Psoas muscle (tissue), 8 donors: ENCODE data around the gene DAP. TPM values are rescaled to one million over a fixed set of nuclear protein-coding genes. Genes with fewer than 3 reads are reported as not detected.

Experiments
- ATAC-seq, 4 donors: fragments of 200-7000 bp; cut with Tn5 transposase; one replicate each; pipeline ENCODE4 v1.9.1; 2020; ENCODE audit warnings: moderate library complexity in 3 of 4, mild to moderate bottlenecking in 2 of 4
- DNase-seq, 2 donors: peaks; one replicate each; pipeline ENCODE4 v3.0.0-alpha.2; 2020
- H3K27ac ChIP-seq: fragments of 200-600 bp; one replicate; pipeline ENCODE4 v1.8.0; 2022
- H3K27me3 ChIP-seq, 3 donors: fragments of 200-600 bp in 1 of 3; one replicate each; pipeline versions ENCODE4 v1.6.1 to v1.8.0; 2013 to 2022; ENCODE audit warnings: low read length in 2 of 3, mild to moderate bottlenecking in 2 of 3, moderate library complexity in 1 of 3; ENCODE audit not compliant: insufficient read depth in 3 of 3
- H3K36me3 ChIP-seq, 2 donors: fragments of 200-600 bp in 1 of 2; one replicate each; pipeline versions ENCODE4 v1.6.1 to v1.8.0; 2013 to 2022; ENCODE audit warnings: low read depth in 1 of 2, mild to moderate bottlenecking in 1 of 2, moderate library complexity in 1 of 2; ENCODE audit not compliant: insufficient read depth in 1 of 2
- H3K4me1 ChIP-seq: fragments of 200-600 bp; one replicate; pipeline ENCODE4 v1.8.0; 2022
- H3K4me3 ChIP-seq: fragments of 200-600 bp; one replicate; pipeline ENCODE4 v1.8.0; 2022; ENCODE audit warnings: mild to moderate bottlenecking
- H3K9me3 ChIP-seq: fragments of 200-600 bp; one replicate; pipeline ENCODE4 v1.8.0; 2022
- CTCF ChIP-seq: fragments of 200-600 bp; IDR thresholded peaks from one replicate; pipeline ENCODE4 v1.8.0; 2022; ENCODE audit warnings: antibody characterized with exemption
- WGBS, 3 donors: extraction: QIAGEN DNeasy Blood & Tissue Kit; methylation state at CpG; one replicate each; pipeline versions ENCODE4 v1.1.6 to v1.1.7; 2013; 5-methylcytosine and 5-hydroxymethylcytosine counted together
- intact Hi-C, 2 donors: fragments of 100-400 bp; cut with DNase I; formaldehyde crosslinking; loops; one replicate each; pipeline versions ENCODE4 v1.11.0 to v1.14.2; 2022
- polyA plus RNA-seq, 3 donors: library from polyadenylated mRNA; stranded (reverse); fragments of 200-250 nt; gene quantifications; one replicate each; pipeline ENCODE4 v1.2.3, GENCODE V29; 2013
- total RNA-seq, 4 donors: library from RNA; stranded (reverse); fragmentation: NEBNext Ultra II Directional in 2 of 4; extraction: Animal tissue kit (Norgen Biotek cat#: 25700) in 2 of 4; gene quantifications; one replicate each; pipeline versions ENCODE4 v1.2.1 to v1.2.4, GENCODE V29; 2021 to 2023
- donor health status: healthy with polysubstance abuse.
- donor health status: DM: no; HTN: no; CAD: no; lungs with moderate emphysema.
- donor health status: Bipolar disorder and iron deficiency.
- donor health status: healthy.
- donor health status: DM: yes; HTN: yes; CAD: no.
- donor health status: DM: no; HTN: no; CAD: no.
- donor health status: DM: no; HTN: no; CAD: no.
- donor health status: DM: yes; HTN: yes; CAD: no.

DAP gene
- total and polyA plus RNA-seq, 7 donors: 3.6 to 8.1 (median 5.1) TPM

DNA sequence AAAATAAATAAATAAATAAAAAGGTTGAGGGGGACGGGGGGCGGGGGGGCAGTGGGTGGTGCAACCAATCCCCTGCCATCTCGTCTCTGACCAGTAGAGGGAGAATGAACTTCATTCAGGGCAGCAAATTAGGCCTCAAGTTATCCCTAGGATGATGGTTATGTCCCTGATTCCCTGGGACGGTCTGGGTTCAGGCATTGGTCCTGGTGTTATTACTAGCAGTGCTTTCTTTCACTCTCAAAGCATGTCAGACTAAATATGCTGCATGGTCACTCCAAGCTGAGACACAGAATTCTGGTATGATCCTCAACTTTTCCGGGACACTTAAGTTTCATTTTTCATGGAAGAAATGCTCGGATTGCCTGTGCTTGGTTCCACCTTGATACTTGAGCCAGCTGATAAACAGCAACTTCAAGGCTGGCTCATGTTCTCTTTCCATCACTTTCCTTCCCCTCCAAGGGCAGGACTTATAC, 59.4 kb downstream of the DAP start:
- Histone ChIP-seq H3K9me3 (no peaks in the 10 kb centered on the region), H3K27ac (no peak overlapping the region), H3K4me3 (no peak overlapping the region), H3K4me1 (no peaks in the 10 kb centered on the region), H3K27me3 (no peaks in the 10 kb centered on the region), H3K36me3 (no peaks in the 10 kb centered on the region)
- intact Hi-C loops: no loop called here
- TF ChIP-seq CTCF: peak; percentile 61
- WGBS, 3 donors: 42 to 54% (median 54%) methylated on average over 6 of the region's 6 CpGs
- no peak for ATAC-seq
- no peak for DNase-seq

DNA sequence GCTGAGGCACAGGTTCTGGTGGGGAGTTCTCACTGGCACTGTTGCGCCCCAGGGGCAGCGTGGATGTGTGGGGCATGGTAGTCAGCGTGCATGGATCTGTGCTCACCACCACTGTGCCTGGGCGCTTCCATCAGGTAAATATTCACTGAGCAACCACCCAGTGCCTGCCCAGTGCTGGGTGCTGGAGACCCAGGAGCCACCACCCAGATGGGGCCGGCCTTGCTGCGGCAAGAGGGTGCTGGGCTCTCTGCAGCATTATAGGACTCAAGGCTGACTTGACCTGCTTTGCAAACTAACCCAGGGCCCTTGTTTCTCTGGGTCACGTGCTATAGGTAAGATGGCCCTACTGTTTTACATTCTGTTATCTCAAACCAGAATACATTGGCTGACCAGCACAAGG, 60.5 kb downstream of the DAP start:
- Histone ChIP-seq H3K9me3 (no peaks in the 10 kb centered on the region), H3K27ac (no peak overlapping the region), H3K36me3 (no peaks in the 10 kb centered on the region), H3K4me3 (no peak overlapping the region), H3K4me1 (no peaks in the 10 kb centered on the region), H3K27me3 (no peaks in the 10 kb centered on the region)
- no peak for TF ChIP-seq CTCF
- DNase-seq (no peak), ATAC-seq (no peak)
- 92 to 98% (median 97%) methylated on average over 7 of the region's 7 CpGs for WGBS, 3 donors
- intact Hi-C loops: no loop called here

DNA sequence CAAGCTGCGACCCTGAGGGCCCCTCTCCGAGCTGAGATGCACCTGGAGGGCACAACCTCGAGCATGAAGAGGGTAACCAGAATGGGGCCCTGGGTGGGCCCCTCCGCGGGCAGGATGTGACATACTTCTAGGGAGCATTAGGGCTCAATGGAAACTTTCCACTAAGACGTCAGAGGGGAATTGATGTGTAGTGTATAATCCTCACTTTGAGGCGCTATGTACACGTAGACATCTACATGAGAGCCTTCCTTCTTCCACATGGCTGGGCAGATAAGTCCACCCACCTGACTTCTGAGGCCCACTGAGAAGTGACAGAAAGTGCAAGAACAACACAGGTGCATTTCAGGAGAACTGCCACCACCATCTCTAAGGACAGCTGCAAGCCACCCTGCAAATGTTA, 61.0 kb downstream of the DAP start:
- H3K9me3 ChIP-seq: no peaks in the 10 kb centered on the region

GRCh38 chr5:10699281-10699874, 61.7 kb downstream of the DAP start:
- no peaks in the 10 kb centered on the region for H3K9me3 ChIP-seq
- no peaks in the 10 kb centered on the region for H3K4me1 ChIP-seq
- ATAC-seq (no peak), DNase-seq (no peak)
- no peak overlapping the region for H3K27ac ChIP-seq
- H3K36me3 ChIP-seq: no peaks in the 10 kb centered on the region
- H3K4me3 ChIP-seq: no peak overlapping the region
- no peak for TF ChIP-seq CTCF
- H3K27me3 ChIP-seq: no peaks in the 10 kb centered on the region
- intact Hi-C loops: loop anchor here (5.0 to 10.0 kb wide), 2 partner anchors 485 to 1323 kb away; no protein-coding TSS in a partner anchor
- 77 to 87% (median 83%) methylated on average over 5 of the region's 5 CpGs for WGBS, 3 donors

More for the DNA sequence above, 61.0 kb downstream of the DAP start:
- DNase-seq (no peak), ATAC-seq (no peak)
- no peak overlapping the region for H3K4me3 ChIP-seq
- TF ChIP-seq CTCF: no peak
- intact Hi-C loops: loop anchor here (5.0 to 10.0 kb wide), 2 partner anchors 485 to 1322 kb away; no protein-coding TSS in a partner anchor
- no peak overlapping the region for H3K27ac ChIP-seq
- no peaks in the 10 kb centered on the region for H3K36me3 ChIP-seq
- WGBS, 3 donors: 73 to 82% (median 76%) methylated on average over 8 of the region's 8 CpGs
- no peaks in the 10 kb centered on the region for H3K4me1 ChIP-seq
- no peaks in the 10 kb centered on the region for H3K27me3 ChIP-seq
